GM23338 (cell line): ENCODE data around the gene LRTM2. TPM values are rescaled to one million over a fixed set of nuclear protein-coding genes. Genes with fewer than 3 reads are reported as not detected.

Experiments used
- ATAC-seq: fragments of 200-7000 bp; cut with Tn5 transposase; 3 replicates; pipeline ENCODE4 v1.9.1; 2020
- DNase-seq: peaks from one replicate; pipeline ENCODE4 v3.0.0-alpha.2; 2015; ENCODE audit warnings: low spot score
- H2AFZ ChIP-seq: fragments of 200-600 bp; sonication (generic); 2 replicates; pipeline ENCODE4 v1.8.0; 2016; ENCODE audit warnings: antibody characterized with exemption, mild to moderate bottlenecking, moderate library complexity
- H3F3A ChIP-seq: fragments of 200-600 bp; sonication (generic); replicated peaks from 2 replicates; pipeline ENCODE4 v1.8.0; 2017; ENCODE audit warnings: antibody characterized with exemption, mixed run types, low read depth
- H3K27ac ChIP-seq: fragments of 200-600 bp; sonication (generic); 2 replicates; pipeline ENCODE4 v1.6.1; 2016; ENCODE audit warnings: low read depth
- H3K27me3 ChIP-seq: fragments of 200-600 bp; sonication (generic); 2 replicates; pipeline ENCODE4 v1.8.0; 2016; ENCODE audit warnings: mild to moderate bottlenecking, mixed run types, moderate library complexity; ENCODE audit not compliant: insufficient read depth
- H3K36me3 ChIP-seq: fragments of 200-600 bp; sonication (generic); 2 replicates; pipeline ENCODE4 v1.8.0; 2016; ENCODE audit warnings: mild to moderate bottlenecking; ENCODE audit not compliant: insufficient read depth
- H3K4me1 ChIP-seq: fragments of 200-600 bp; sonication (generic); 2 replicates; pipeline ENCODE4 v1.8.0; 2016; ENCODE audit warnings: mild to moderate bottlenecking, moderate library complexity; ENCODE audit not compliant: insufficient read depth
- H3K4me2 ChIP-seq: fragments of 200-600 bp; sonication (generic); 2 replicates; pipeline ENCODE4 v1.7.1; 2017; ENCODE audit warnings: mixed run types
- H3K4me3 ChIP-seq: fragments of 200-600 bp; sonication (generic); 2 replicates; pipeline ENCODE4 v1.6.1; 2016; ENCODE audit warnings: mixed run types
- H3K79me2 ChIP-seq: fragments of 200-600 bp; sonication (generic); replicated peaks from 2 replicates; pipeline ENCODE4 v1.8.0; 2017; ENCODE audit warnings: mild to moderate bottlenecking; ENCODE audit not compliant: insufficient read depth
- H3K9me2 ChIP-seq: fragments of 200-600 bp; sonication (generic); 2 replicates; pipeline ENCODE4 v1.8.0; 2017; ENCODE audit not compliant: insufficient read depth
- H4K20me1 ChIP-seq: fragments of 200-600 bp; sonication (generic); replicated peaks from 2 replicates; pipeline ENCODE4 v1.8.0; 2017; ENCODE audit warnings: mild to moderate bottlenecking; ENCODE audit not compliant: insufficient read depth
- H3K27ac Mint-ChIP-seq: 2 replicates; pipeline ENCODE4 v1.8.0; 2020; ENCODE audit warnings: inconsistent platforms, mild to moderate bottlenecking, moderate library complexity, mixed read lengths
- H3K27me3 Mint-ChIP-seq: 3 replicates; pipeline ENCODE4 v1.8.0; 2022; ENCODE audit warnings: low read depth, mild to moderate bottlenecking, moderate library complexity, mixed read lengths, inconsistent platforms; ENCODE audit not compliant: insufficient read depth, poor library complexity
- H3K36me3 Mint-ChIP-seq: 3 replicates; pipeline ENCODE4 v1.8.0; 2021; ENCODE audit warnings: low read depth, mild to moderate bottlenecking, inconsistent platforms, moderate library complexity, mixed read lengths
- H3K4me1 Mint-ChIP-seq: 3 replicates; pipeline ENCODE4 v1.8.0; 2020; ENCODE audit warnings: mild to moderate bottlenecking, inconsistent platforms, mixed read lengths
- H3K4me3 Mint-ChIP-seq: 3 replicates; pipeline ENCODE4 v1.8.0; 2021; ENCODE audit warnings: moderate library complexity, mild to moderate bottlenecking, inconsistent platforms, mixed read lengths
- H3K9me3 Mint-ChIP-seq: 3 replicates; pipeline ENCODE4 v1.8.0; 2020; ENCODE audit warnings: moderate library complexity, mild to moderate bottlenecking, inconsistent platforms, mixed read lengths
- CREB1 ChIP-seq: fragments of 250-450 bp; sonication (Bioruptor Pico); IDR thresholded peaks from 2 replicates; pipeline ENCODE4 v1.5.0; 2020; ENCODE audit warnings: low read depth, mild to moderate bottlenecking, moderate library complexity
- JUNB ChIP-seq: IDR thresholded peaks from one replicate; pipeline ENCODE4 v1.6.1; 2016; ENCODE audit warnings: antibody characterized with exemption; ENCODE audit not compliant: unreplicated experiment
- STAT1 ChIP-seq: IDR thresholded peaks from one replicate; pipeline ENCODE4 v1.6.1; 2016; ENCODE audit warnings: antibody characterized with exemption; ENCODE audit not compliant: unreplicated experiment
- ZNF331 ChIP-seq: fragments of 250-450 bp; sonication (Bioruptor Pico); IDR thresholded peaks from 2 replicates; pipeline ENCODE4 v1.5.0; 2020; ENCODE audit warnings: low read depth, mild to moderate bottlenecking, moderate library complexity
- polyA plus RNA-seq: library from polyadenylated mRNA; unstranded; fragments of >200 nt; fragmentation: Nextera tagmentation; extraction: Ambion mirVana; gene quantifications from 2 replicates; pipeline ENCODE4 v1.2.1, GENCODE V29; 2016
- total RNA-seq: library from RNA; depleted of rRNA; stranded (reverse); fragments of >200 nt; shearing (Covaris generic); gene quantifications from 2 replicates; pipeline ENCODE4 v1.2.3, GENCODE V29; 2014
- TF ChIP-seq, protein P1 (sequence below): IDR thresholded peaks from one replicate; pipeline ENCODE4 v1.6.1; 2018; ENCODE audit warnings: antibody characterized with exemption; ENCODE audit not compliant: unreplicated experiment
- TF ChIP-seq, protein P2 (sequence below): fragments of 250-450 bp; sonication (Bioruptor Pico); IDR thresholded peaks from 2 replicates; pipeline ENCODE4 v1.5.0; 2020; ENCODE audit warnings: mild to moderate bottlenecking, moderate library complexity
- TF ChIP-seq, protein P3 (sequence below): IDR thresholded peaks from 2 replicates; pipeline ENCODE4 v1.6.1; 2016; ENCODE audit warnings: antibody characterized with exemption
- TF ChIP-seq, protein P4 (sequence below), 2 experiments: fragments of 200-600 bp in 1 of 2; sonication (generic) in 1 of 2; conservative IDR thresholded peaks; 2 replicates each; pipeline versions ENCODE4 v1.5.1 to v1.6.1; 2016 to 2017; ENCODE audit warnings: antibody characterized with exemption in 2 of 2, low read depth in 2 of 2, mild to moderate bottlenecking in 2 of 2, moderate library complexity in 1 of 2

The LRTM2 gene
- total and polyA plus RNA-seq, 2 experiments from 2014 or later = 0.08 TPM; not detected in 1

DNA sequence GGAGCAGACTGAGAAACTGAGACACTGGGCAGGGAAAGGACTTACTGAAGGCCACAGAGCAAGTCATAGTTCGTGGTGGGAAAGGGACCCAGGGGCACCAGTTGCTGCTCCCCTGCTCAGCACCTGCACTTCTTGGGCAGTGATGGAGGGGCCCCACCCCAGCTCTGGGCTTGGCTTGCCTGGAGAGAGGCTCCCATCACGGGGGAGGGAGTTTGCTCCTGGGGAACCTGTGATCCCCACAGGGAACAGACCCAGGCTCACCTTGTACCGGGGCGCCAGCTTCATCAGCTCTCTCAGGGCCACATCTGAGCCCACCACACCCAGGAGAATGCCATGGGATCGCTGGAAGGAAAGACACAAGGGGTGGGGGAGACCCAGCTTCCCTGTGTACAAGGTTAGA lies 58.3 kb downstream of the LRTM2 start (continued):
- TF ChIP-seq, protein P1, sequence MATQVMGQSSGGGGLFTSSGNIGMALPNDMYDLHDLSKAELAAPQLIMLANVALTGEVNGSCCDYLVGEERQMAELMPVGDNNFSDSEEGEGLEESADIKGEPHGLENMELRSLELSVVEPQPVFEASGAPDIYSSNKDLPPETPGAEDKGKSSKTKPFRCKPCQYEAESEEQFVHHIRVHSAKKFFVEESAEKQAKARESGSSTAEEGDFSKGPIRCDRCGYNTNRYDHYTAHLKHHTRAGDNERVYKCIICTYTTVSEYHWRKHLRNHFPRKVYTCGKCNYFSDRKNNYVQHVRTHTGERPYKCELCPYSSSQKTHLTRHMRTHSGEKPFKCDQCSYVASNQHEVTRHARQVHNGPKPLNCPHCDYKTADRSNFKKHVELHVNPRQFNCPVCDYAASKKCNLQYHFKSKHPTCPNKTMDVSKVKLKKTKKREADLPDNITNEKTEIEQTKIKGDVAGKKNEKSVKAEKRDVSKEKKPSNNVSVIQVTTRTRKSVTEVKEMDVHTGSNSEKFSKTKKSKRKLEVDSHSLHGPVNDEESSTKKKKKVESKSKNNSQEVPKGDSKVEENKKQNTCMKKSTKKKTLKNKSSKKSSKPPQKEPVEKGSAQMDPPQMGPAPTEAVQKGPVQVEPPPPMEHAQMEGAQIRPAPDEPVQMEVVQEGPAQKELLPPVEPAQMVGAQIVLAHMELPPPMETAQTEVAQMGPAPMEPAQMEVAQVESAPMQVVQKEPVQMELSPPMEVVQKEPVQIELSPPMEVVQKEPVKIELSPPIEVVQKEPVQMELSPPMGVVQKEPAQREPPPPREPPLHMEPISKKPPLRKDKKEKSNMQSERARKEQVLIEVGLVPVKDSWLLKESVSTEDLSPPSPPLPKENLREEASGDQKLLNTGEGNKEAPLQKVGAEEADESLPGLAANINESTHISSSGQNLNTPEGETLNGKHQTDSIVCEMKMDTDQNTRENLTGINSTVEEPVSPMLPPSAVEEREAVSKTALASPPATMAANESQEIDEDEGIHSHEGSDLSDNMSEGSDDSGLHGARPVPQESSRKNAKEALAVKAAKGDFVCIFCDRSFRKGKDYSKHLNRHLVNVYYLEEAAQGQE = no peak

DNA sequence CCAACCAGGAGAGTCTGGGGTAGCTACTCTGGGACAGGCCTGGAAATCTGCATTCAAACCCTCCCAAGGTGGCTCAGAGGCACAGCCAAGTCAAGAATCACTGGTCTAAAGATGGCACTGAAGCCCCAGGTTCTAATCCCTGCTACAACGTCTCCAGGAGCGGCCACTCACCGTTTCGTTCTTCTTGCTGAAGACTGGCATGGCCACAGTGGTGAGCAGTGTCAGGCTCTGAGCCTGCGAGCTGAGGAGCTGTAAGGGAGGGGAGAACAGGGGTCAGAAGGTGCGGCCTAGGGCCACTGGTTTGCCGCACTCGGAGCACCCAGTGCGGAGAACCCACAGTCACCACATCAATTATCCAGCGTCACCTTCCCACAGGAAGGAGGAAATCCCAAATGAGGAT lies 59.3 kb downstream of the LRTM2 start:
- no peak for DNase-seq
- Histone ChIP-seq H3K27me3 (no peaks in the 10 kb centered on the region), H3K36me3 (no peaks in the 10 kb centered on the region), H3F3A (no peaks in the 10 kb centered on the region), H3K4me3 (no peak overlapping the region), H3K9me2 (no peaks in the 10 kb centered on the region), H3K4me2 (no peak overlapping the region), H3K4me1 (no peaks in the 10 kb centered on the region), H3K79me2 (no peaks in the 10 kb centered on the region), H4K20me1 (no peaks in the 10 kb centered on the region), H2AFZ (no peak overlapping the region), H3K27ac (no peak overlapping the region)
- ATAC-seq = no peak
- no peaks in the 10 kb centered on the region for H3K36me3 Mint-ChIP-seq
- H3K4me3 Mint-ChIP-seq = no peak overlapping the region
- H3K9me3 Mint-ChIP-seq = no peaks in the 10 kb centered on the region
- H3K4me1 Mint-ChIP-seq = no peaks in the 10 kb centered on the region
- H3K27ac Mint-ChIP-seq = no peak overlapping the region
- H3K27me3 Mint-ChIP-seq = peaks cover 12% of the 10 kb centered on the region
- TF ChIP-seq JUNB (no peak), STAT1 (no peak), CREB1 (CRISPR knock-in tag) (no peak), ZNF331 (CRISPR knock-in tag) (no peak)
- TF ChIP-seq, protein P1 = no peak
- TF ChIP-seq, protein P2, sequence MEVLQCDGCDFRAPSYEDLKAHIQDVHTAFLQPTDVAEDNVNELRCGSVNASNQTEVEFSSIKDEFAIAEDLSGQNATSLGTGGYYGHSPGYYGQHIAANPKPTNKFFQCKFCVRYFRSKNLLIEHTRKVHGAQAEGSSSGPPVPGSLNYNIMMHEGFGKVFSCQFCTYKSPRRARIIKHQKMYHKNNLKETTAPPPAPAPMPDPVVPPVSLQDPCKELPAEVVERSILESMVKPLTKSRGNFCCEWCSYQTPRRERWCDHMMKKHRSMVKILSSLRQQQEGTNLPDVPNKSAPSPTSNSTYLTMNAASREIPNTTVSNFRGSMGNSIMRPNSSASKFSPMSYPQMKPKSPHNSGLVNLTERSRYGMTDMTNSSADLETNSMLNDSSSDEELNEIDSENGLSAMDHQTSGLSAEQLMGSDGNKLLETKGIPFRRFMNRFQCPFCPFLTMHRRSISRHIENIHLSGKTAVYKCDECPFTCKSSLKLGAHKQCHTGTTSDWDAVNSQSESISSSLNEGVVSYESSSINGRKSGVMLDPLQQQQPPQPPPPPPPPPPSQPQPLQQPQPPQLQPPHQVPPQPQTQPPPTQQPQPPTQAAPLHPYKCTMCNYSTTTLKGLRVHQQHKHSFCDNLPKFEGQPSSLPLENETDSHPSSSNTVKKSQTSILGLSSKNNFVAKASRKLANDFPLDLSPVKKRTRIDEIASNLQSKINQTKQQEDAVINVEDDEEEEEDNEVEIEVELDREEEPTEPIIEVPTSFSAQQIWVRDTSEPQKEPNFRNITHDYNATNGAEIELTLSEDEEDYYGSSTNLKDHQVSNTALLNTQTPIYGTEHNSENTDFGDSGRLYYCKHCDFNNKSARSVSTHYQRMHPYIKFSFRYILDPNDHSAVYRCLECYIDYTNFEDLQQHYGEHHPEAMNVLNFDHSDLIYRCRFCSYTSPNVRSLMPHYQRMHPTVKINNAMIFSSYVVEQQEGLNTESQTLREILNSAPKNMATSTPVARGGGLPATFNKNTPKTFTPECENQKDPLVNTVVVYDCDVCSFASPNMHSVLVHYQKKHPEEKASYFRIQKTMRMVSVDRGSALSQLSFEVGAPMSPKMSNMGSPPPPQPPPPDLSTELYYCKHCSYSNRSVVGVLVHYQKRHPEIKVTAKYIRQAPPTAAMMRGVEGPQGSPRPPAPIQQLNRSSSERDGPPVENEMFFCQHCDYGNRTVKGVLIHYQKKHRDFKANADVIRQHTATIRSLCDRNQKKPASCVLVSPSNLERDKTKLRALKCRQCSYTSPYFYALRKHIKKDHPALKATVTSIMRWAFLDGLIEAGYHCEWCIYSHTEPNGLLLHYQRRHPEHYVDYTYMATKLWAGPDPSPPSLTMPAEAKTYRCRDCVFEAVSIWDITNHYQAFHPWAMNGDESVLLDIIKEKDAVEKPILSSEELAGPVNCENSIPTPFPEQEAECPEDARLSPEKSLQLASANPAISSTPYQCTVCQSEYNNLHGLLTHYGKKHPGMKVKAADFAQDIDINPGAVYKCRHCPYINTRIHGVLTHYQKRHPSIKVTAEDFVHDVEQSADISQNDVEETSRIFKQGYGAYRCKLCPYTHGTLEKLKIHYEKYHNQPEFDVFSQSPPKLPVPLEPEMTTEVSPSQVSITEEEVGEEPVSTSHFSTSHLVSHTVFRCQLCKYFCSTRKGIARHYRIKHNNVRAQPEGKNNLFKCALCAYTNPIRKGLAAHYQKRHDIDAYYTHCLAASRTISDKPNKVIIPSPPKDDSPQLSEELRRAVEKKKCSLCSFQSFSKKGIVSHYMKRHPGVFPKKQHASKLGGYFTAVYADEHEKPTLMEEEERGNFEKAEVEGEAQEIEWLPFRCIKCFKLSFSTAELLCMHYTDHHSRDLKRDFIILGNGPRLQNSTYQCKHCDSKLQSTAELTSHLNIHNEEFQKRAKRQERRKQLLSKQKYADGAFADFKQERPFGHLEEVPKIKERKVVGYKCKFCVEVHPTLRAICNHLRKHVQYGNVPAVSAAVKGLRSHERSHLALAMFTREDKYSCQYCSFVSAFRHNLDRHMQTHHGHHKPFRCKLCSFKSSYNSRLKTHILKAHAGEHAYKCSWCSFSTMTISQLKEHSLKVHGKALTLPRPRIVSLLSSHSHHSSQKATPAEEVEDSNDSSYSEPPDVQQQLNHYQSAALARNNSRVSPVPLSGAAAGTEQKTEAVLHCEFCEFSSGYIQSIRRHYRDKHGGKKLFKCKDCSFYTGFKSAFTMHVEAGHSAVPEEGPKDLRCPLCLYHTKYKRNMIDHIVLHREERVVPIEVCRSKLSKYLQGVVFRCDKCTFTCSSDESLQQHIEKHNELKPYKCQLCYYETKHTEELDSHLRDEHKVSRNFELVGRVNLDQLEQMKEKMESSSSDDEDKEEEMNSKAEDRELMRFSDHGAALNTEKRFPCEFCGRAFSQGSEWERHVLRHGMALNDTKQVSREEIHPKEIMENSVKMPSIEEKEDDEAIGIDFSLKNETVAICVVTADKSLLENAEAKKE (CRISPR knock-in tag) = no peak
- TF ChIP-seq, protein P3, sequence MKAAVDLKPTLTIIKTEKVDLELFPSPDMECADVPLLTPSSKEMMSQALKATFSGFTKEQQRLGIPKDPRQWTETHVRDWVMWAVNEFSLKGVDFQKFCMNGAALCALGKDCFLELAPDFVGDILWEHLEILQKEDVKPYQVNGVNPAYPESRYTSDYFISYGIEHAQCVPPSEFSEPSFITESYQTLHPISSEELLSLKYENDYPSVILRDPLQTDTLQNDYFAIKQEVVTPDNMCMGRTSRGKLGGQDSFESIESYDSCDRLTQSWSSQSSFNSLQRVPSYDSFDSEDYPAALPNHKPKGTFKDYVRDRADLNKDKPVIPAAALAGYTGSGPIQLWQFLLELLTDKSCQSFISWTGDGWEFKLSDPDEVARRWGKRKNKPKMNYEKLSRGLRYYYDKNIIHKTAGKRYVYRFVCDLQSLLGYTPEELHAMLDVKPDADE = no peak
- TF ChIP-seq, protein P4, sequence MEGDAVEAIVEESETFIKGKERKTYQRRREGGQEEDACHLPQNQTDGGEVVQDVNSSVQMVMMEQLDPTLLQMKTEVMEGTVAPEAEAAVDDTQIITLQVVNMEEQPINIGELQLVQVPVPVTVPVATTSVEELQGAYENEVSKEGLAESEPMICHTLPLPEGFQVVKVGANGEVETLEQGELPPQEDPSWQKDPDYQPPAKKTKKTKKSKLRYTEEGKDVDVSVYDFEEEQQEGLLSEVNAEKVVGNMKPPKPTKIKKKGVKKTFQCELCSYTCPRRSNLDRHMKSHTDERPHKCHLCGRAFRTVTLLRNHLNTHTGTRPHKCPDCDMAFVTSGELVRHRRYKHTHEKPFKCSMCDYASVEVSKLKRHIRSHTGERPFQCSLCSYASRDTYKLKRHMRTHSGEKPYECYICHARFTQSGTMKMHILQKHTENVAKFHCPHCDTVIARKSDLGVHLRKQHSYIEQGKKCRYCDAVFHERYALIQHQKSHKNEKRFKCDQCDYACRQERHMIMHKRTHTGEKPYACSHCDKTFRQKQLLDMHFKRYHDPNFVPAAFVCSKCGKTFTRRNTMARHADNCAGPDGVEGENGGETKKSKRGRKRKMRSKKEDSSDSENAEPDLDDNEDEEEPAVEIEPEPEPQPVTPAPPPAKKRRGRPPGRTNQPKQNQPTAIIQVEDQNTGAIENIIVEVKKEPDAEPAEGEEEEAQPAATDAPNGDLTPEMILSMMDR (conservative IDR thresholded peaks at IDR 0.05; ENCODE audit: low read depth in 2 of 2) = no peak
